K562 (cell line): ENCODE measurements around the gene STK17A. TPM values are rescaled to one million over a fixed set of nuclear protein-coding genes. Genes with fewer than 3 reads are reported as not detected.
A peak's percentile ranks its signal among the peaks of the same experiment; 100 is the strongest.

Experiments
- C11orf30 ChIP-seq: fragments of 450-650 bp; IDR thresholded peaks from 2 replicates; pipeline ENCODE4 v1.6.1; 2016; ENCODE audit warnings: low read depth, mild to moderate bottlenecking
- CBX1 ChIP-seq: sonication (generic); IDR thresholded peaks from 2 replicates; pipeline ENCODE4 v1.6.1; 2016; ENCODE audit warnings: antibody characterized with exemption, low read depth, mild to moderate bottlenecking
- CREB3 ChIP-seq: fragments of 450-650 bp; conservative IDR thresholded peaks from 2 replicates; pipeline ENCODE4 v1.6.1; 2016; ENCODE audit warnings: missing genetic modification characterization, low read depth, mild to moderate bottlenecking, missing compliant biosample characterization, moderate library complexity
- DLX4 ChIP-seq: fragments of 250-450 bp; sonication (Bioruptor Pico); IDR thresholded peaks from 2 replicates; pipeline ENCODE4 v1.6.1; 2021; ENCODE audit warnings: mild to moderate bottlenecking
- HMGN3 ChIP-seq: IDR thresholded peaks from 2 replicates; pipeline ENCODE4 v1.6.1; 2011; ENCODE audit warnings: borderline replicate concordance, low read depth, mild to moderate bottlenecking, mixed read lengths, low read length; ENCODE audit not compliant: insufficient read length; ENCODE audit errors: extremely low read depth
- KLF13 ChIP-seq: fragments of 450-650 bp; IDR thresholded peaks from 2 replicates; pipeline ENCODE4 v1.6.1; 2016; ENCODE audit warnings: missing genetic modification characterization, low read depth, mild to moderate bottlenecking, missing compliant biosample characterization, moderate library complexity, borderline replicate concordance
- SMAD1 ChIP-seq: fragments of 150-350 bp; IDR thresholded peaks from 2 replicates; pipeline ENCODE4 v1.6.1; 2014; ENCODE audit warnings: low read length, low read depth; ENCODE audit not compliant: partially characterized antibody
- SMARCC2 ChIP-seq: fragments of 450-650 bp; IDR thresholded peaks from 2 replicates; pipeline ENCODE4 v1.6.1; 2017; ENCODE audit warnings: antibody characterized with exemption, moderate library complexity, mild to moderate bottlenecking, low read depth
- SREBF1 ChIP-seq: fragments of 150-350 bp; IDR thresholded peaks from 2 replicates; pipeline ENCODE4 v1.6.1; 2014; ENCODE audit warnings: antibody characterized with exemption, low read depth, low read length, borderline replicate concordance
- TFAP4 ChIP-seq: sonication (generic); formaldehyde crosslinking; IDR thresholded peaks from 2 replicates; pipeline ENCODE4 v1.8.0; 2022; ENCODE audit warnings: missing genetic modification reagents, mild to moderate bottlenecking, moderate library complexity, borderline replicate concordance
- THRA ChIP-seq: fragments of 450-650 bp; IDR thresholded peaks from 2 replicates; pipeline ENCODE4 v1.6.1; 2017; ENCODE audit warnings: mild to moderate bottlenecking, moderate library complexity
- TRIM25 ChIP-seq: fragments of 450-650 bp; IDR thresholded peaks from 2 replicates; pipeline ENCODE4 v1.7.0; 2016; ENCODE audit warnings: borderline replicate concordance
- ZNF518B ChIP-seq: fragments of 250-450 bp; sonication (Bioruptor Pico); IDR thresholded peaks from 2 replicates; pipeline ENCODE4 v1.5.0; 2021; ENCODE audit warnings: mild to moderate bottlenecking, moderate library complexity
- ZNF551 ChIP-seq: fragments of 250-450 bp; sonication (Bioruptor Pico); IDR thresholded peaks from 2 replicates; pipeline ENCODE4 v1.5.0; 2021; ENCODE audit warnings: mild to moderate bottlenecking, moderate library complexity
- polyA plus RNA-seq, 8 experiments: library from polyadenylated mRNA; depleted of rRNA in 4 of 8; stranded (reverse) in 5 of 8; unstranded in 3 of 8; fragments of >200 nt; fragmentation: Nextera tagmentation in 2 of 8; fragmentation: Illumina TruSeq in 1 of 8; extraction: Ambion mirVana in 2 of 8; extraction: Trizol in 1 of 8; gene quantifications; 2 replicates each; pipeline versions ENCODE4 v1.2.1 to v1.2.3, GENCODE V29; 2011 to 2014; ENCODE audit warnings: inconsistent platforms in 1 of 8, missing spikeins in 1 of 8
- total RNA-seq, 7 experiments: library from RNA; depleted of rRNA in 6 of 7; stranded (reverse); fragments of >200 nt in 6 of 7; fragmentation: Illumina TruSeq in 2 of 7; extraction: Trizol in 2 of 7; gene quantifications; 2 replicates each; pipeline versions ENCODE4 v1.2.1 to v1.2.3, GENCODE V29; 2011 to 2021; ENCODE audit warnings: low replicate concordance in 1 of 7

Gene STK17A
- total and polyA plus RNA-seq, 9 of the 15 experiments (the other 6 are each of a cell fraction or from before 2014, with no cell fraction given) = 3.4 to 16.3 (median 13.2) TPM

GRCh38 chr7:43572516-43573049, 10.3 kb upstream of the STK17A start (continued):
- no peak for TF ChIP-seq THRA
- no peak for TF ChIP-seq SMARCC2
- peak; percentile 94 for TF ChIP-seq C11orf30
- no peak for TF ChIP-seq KLF13 (tag)
- no peak for TF ChIP-seq CBX1
- TF ChIP-seq SREBF1 = no peak
- TF ChIP-seq ZNF518B (CRISPR knock-in tag) = no peak
- TF ChIP-seq CREB3 (tag) = 0 out of 2 replicates have a peak, but pooled peaks have one; percentile 64
- TF ChIP-seq TFAP4 (CRISPR knock-in tag) = no peak
- TF ChIP-seq TRIM25 = no peak
- TF ChIP-seq HMGN3 = no peak
- no peak for TF ChIP-seq SMAD1
- no peak for TF ChIP-seq ZNF551 (CRISPR knock-in tag)
- no peak for TF ChIP-seq DLX4 (CRISPR knock-in tag)
